Stomach (tissue), 4 donors: ENCODE data around the gene TMEM51.

ENCODE experiments used
- CTCF ChIP-seq, 7 experiments: fragments of 450-650 bp in 4 of 7; fragments of 200-600 bp in 3 of 7; sonication (generic) in 3 of 7; IDR thresholded peaks; one replicate each; pipeline ENCODE4 v1.5.1; 2016 to 2019; ENCODE audit warnings: antibody characterized with exemption in 7 of 7, control low read depth in 2 of 7, mild to moderate bottlenecking in 1 of 7
- EP300 ChIP-seq: sonication (generic); formaldehyde crosslinking; IDR thresholded peaks from one replicate; pipeline ENCODE4 v1.6.1; 2017; ENCODE audit warnings: antibody characterized with exemption
- POLR2A ChIP-seq, 4 donors: fragments of 450-650 bp; IDR thresholded peaks; one replicate each; pipeline ENCODE4 v1.6.1; 2016; ENCODE audit warnings: antibody characterized with exemption in 4 of 4, control low read depth in 2 of 4, mild to moderate bottlenecking in 1 of 4, moderate library complexity in 1 of 4
- POLR2AphosphoS5 ChIP-seq, 3 donors: sonication (generic); formaldehyde crosslinking; IDR thresholded peaks; one replicate each; pipeline ENCODE4 v1.6.1; 2016; ENCODE audit warnings: antibody characterized with exemption in 3 of 3

- TF ChIP-seq CTCF (IDR thresholded peaks at IDR 0.05) (no peak), POLR2AphosphoS5 (IDR thresholded peaks at IDR 0.05) (no peak), EP300 (no peak), POLR2A (IDR thresholded peaks at IDR 0.05) (no peak)
Observed at GRCh38 chr1:15148941-15149340, 4.6 kb upstream of the TMEM51 start.
